BE2C (cell line): Measurements from ENCODE around the gene ENDOG.
"Not testable (repeated sequence)": the region's sequence is repeated elsewhere in the genome, so short reads cannot be mapped to it uniquely, and the experiment has no call there.

ENCODE experiments used
- DNase-seq: peaks from one replicate; pipeline ENCODE4 v3.0.0-alpha.2; 2020
- H3K27me3 ChIP-seq: fragments of 250-450 bp; sonication (Bioruptor Pico); 2 replicates; pipeline ENCODE4 v1.5.1; 2020; ENCODE audit warnings: mild to moderate bottlenecking
- H3K36me3 ChIP-seq: fragments of 250-450 bp; sonication (Bioruptor Pico); 2 replicates; pipeline ENCODE4 v1.5.1; 2020; ENCODE audit warnings: mild to moderate bottlenecking
- H3K4me1 ChIP-seq: fragments of 250-450 bp; sonication (Bioruptor Pico); 2 replicates; pipeline ENCODE4 v1.5.1; 2020
- H3K4me3 ChIP-seq: 2 replicates; pipeline ENCODE4 v1.5.1; 2011; ENCODE audit warnings: low read depth, low read length
- H3K9me3 ChIP-seq: fragments of 250-450 bp; sonication (Bioruptor Pico); 2 replicates; pipeline ENCODE4 v1.5.1; 2020
- TF ChIP-seq, protein P1 (sequence below): IDR thresholded peaks from 2 replicates; pipeline ENCODE4 v1.5.1; 2012; ENCODE audit warnings: mild to moderate bottlenecking, low read depth, low read length

The ENDOG gene

GRCh38 chr9:128863647-128864046 lies 45.3 kb downstream of the ENDOG start:
- H3K4me3 ChIP-seq, result no peak overlapping the region
- H3K27me3 ChIP-seq, result no peaks in the 10 kb centered on the region
- TF ChIP-seq, protein P1, sequence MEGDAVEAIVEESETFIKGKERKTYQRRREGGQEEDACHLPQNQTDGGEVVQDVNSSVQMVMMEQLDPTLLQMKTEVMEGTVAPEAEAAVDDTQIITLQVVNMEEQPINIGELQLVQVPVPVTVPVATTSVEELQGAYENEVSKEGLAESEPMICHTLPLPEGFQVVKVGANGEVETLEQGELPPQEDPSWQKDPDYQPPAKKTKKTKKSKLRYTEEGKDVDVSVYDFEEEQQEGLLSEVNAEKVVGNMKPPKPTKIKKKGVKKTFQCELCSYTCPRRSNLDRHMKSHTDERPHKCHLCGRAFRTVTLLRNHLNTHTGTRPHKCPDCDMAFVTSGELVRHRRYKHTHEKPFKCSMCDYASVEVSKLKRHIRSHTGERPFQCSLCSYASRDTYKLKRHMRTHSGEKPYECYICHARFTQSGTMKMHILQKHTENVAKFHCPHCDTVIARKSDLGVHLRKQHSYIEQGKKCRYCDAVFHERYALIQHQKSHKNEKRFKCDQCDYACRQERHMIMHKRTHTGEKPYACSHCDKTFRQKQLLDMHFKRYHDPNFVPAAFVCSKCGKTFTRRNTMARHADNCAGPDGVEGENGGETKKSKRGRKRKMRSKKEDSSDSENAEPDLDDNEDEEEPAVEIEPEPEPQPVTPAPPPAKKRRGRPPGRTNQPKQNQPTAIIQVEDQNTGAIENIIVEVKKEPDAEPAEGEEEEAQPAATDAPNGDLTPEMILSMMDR, result peak; percentile 89
- no peaks in the 10 kb centered on the region for H3K4me1 ChIP-seq
- DNase-seq, result peak; percentile 83
- no peaks in the 10 kb centered on the region for H3K9me3 ChIP-seq
- peaks cover 3% of the 10 kb centered on the region for H3K36me3 ChIP-seq

- Histone ChIP-seq H3K27me3 (no peaks in the 10 kb centered on the region), H3K4me3 (no peak overlapping the region), H3K9me3 (no peaks in the 10 kb centered on the region), H3K36me3 (peaks cover 16% of the 10 kb centered on the region), H3K4me1 (no peaks in the 10 kb centered on the region)
- TF ChIP-seq, protein P1, result no peak
- no peak for DNase-seq
These were observed 52.0 kb downstream of the ENDOG start for GRCh38 chr9:128870128-128870940.

GRCh38 chr9:128870941-128871265 lies 52.6 kb downstream of the ENDOG start:
- not testable (repeated sequence) for H3K4me3 ChIP-seq, DNase-seq, H3K27me3 ChIP-seq, H3K4me1 ChIP-seq, H3K9me3 ChIP-seq
- peaks cover 16% of the 10 kb centered on the region for H3K36me3 ChIP-seq
